NCI-H82 treated with DMSO at 0.1 percent for 48 hours (cell line): ENCODE results near the gene MARCHF11.
A peak's percentile ranks its signal among the peaks of the same experiment; 100 is the strongest.

Source experiments
- DNase-seq: peaks from one replicate; lab custom pipeline; 2025; ENCODE audit not compliant: unreplicated experiment; lab: John Stamatoyannopoulos, UW

The MARCHF11 gene

GRCh38 chr5:16179511-16179935, at the start of gene MARCHF11:
Gene MARCHF11 (minus strand): TSS chr5:16179791. CDS start chr5:16179575, 216 bp downstream.
- no peak for DNase-seq

GRCh38 chr5:16225927-16226326, 46.3 kb upstream of the MARCHF11 start:
- no peak for DNase-seq

- no peak for DNase-seq
Observed at GRCh38 chr5:16192311-16192710, 12.7 kb upstream of the MARCHF11 start.

- DNase-seq = no peak
Observed at GRCh38 chr5:16180789-16181082, 1.1 kb upstream of the MARCHF11 start.

GRCh38 chr5:16179936-16180788, 571 bp upstream of the MARCHF11 start:
- no peak for DNase-seq

GRCh38 chr5:16178745-16179372, 732 bp downstream of the MARCHF11 start:
- no peak for DNase-seq

- DNase-seq = no peak
Observed at GRCh38 chr5:16169550-16169949, 10.0 kb downstream of the MARCHF11 start.

- DNase-seq = peak; percentile 66
Observed at GRCh38 chr5:16160706-16161105, 18.9 kb downstream of the MARCHF11 start.

GRCh38 chr5:16159636-16160035, 20.0 kb downstream of the MARCHF11 start:
- DNase-seq = no peak

GRCh38 chr5:16156152-16156551, 23.4 kb downstream of the MARCHF11 start:
- DNase-seq = no peak

- DNase-seq = no peak
Observed at GRCh38 chr5:16152601-16153568, 26.7 kb downstream of the MARCHF11 start.

GRCh38 chr5:16149621-16150020, 30.0 kb downstream of the MARCHF11 start:
- no peak for DNase-seq

GRCh38 chr5:16147179-16147900, 32.3 kb downstream of the MARCHF11 start:
- no peak for DNase-seq

GRCh38 chr5:16144416-16144815, 35.2 kb downstream of the MARCHF11 start:
- DNase-seq = no peak

- DNase-seq = peak; percentile 87
Observed at GRCh38 chr5:16143361-16144049, 36.1 kb downstream of the MARCHF11 start.

GRCh38 chr5:16140944-16141343, 38.6 kb downstream of the MARCHF11 start:
- DNase-seq = no peak

GRCh38 chr5:16140417-16140816, 39.2 kb downstream of the MARCHF11 start:
- DNase-seq = no peak

GRCh38 chr5:16137177-16137576, 42.4 kb downstream of the MARCHF11 start:
- DNase-seq = no peak

GRCh38 chr5:16135506-16135905, 44.1 kb downstream of the MARCHF11 start:
- DNase-seq = no peak

- peak; percentile 67 for DNase-seq
Observed at GRCh38 chr5:16135003-16135402, 44.6 kb downstream of the MARCHF11 start.
